Kasumi-1 (cell line): ENCODE results near the gene PTGER3.
A peak's percentile ranks its signal among the peaks of the same experiment; 100 is the strongest.

Experiments used
- DNase-seq, 2 experiments: peaks; one replicate each; lab custom pipeline; 2025; lab: John Stamatoyannopoulos, UW

PTGER3 gene

DNA sequence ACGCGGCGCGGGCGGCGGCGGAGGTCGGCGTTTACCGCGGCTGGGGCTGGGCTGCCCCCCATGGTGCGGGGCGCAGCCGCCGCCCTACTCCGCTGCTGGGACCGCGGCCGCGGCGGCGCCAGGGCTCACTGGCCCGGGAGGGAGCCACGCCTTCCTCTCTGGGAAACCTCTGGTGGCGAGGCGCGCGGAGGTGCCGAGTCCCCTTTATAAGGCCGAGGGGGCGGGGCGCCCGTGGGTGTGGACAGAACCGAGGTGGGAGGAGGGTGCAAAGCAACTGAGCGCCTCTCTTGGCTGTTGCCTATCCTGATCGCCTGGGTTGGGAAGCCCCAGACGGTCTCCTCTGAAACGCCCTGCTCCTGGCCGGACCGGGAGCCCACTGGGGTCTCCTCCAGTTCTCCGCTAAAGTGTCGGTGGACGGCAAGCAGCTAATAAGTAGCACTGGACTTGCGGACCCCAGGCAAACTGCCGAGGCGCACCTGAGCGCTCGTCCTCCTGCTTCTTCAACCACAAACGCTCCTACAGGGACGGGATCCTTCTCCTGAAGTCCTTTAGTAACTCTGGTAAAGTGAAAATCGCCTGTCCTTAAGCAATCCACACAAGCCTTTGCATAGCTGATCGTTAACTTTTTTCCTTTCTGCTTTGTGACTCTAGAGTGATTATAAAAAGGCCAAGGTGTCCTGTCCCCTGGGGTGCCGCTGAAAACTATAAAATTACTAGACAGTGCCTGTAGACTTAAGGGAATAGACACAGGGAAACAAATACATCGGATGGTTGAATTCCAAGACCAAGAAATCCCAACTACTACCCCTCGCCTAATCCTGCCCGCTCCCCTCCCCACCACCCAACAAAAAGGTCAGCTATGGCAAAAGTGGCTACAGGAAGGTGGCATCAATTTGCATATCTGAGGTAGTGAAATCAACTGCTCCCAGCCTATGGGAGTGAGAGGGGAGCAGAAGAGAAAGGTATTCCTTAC, at the start of gene PTGER3:
TSS of gene PTGER3 (minus strand) at position 182 of the 973 bp plus-strand sequence. CDS start 239 bp downstream, outside the sequence.
- peak; percentile 12 to 26 for DNase-seq

DNA sequence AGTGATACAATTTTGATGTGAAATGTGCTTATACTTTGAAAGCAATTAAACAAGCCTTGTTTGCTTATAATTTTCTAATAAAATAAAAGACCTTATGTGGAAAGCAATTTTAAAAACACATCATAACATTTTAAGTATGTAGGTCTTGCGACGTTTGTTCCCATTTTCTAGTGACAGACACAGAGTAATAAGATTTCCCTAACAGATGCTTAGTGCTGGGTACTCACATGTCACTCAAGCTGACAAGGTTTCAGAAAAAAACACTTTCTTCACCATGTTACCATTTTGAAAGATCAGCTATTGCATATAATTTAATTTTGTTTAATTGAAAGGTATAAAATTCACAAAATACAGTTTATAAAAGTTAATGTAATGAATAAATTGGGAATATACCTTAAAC, 47.3 kb upstream of the PTGER3 start:
- DNase-seq, result no peak

GRCh38 chr1:71093938-71094337, 46.3 kb upstream of the PTGER3 start:
- DNase-seq, result peak; percentile 44 to 59

- no peak for DNase-seq
Observed at GRCh38 chr1:71089536-71090270, 42.1 kb upstream of the PTGER3 start.

DNA sequence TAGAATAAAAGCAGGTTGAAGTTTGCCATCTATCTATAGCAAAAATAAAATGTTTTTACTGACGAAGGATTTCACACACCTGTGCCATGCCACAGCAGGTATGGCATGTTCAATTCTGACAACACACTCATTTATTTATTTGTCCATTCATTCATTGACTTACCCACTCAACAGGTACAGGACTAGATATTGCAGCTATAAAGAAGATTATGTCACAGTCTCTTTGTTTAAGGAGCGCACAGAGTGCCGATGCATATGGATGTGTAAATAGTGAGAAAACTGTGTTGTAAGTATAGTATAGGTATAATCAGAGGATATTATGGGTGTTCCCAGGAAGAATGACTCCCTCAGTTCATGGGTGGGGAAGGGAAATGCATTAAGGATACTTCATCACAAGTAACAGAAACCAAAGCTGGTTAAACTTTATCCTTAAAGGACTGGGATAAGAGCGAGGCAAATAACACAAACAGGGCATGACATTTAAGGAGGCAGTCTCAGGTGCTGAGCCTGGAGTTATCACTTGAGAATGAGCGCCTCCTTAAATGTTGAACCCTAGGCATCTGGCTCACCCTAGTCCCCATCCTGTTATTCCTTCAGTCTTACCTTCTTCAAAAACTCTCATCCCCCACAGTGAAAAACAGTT, 41.1 kb upstream of the PTGER3 start:
- no peak for DNase-seq

GRCh38 chr1:71087713-71088112, 40.1 kb upstream of the PTGER3 start:
- DNase-seq, result no peak

- DNase-seq, result no peak
Observed at GRCh38 chr1:71087060-71087459, 39.4 kb upstream of the PTGER3 start.

- DNase-seq, result no peak
Observed at GRCh38 chr1:71086331-71086730, 38.7 kb upstream of the PTGER3 start.

GRCh38 chr1:71083271-71083670, 35.7 kb upstream of the PTGER3 start:
- DNase-seq, result no peak

GRCh38 chr1:71081697-71082080, 34.1 kb upstream of the PTGER3 start:
- no peak for DNase-seq

DNA sequence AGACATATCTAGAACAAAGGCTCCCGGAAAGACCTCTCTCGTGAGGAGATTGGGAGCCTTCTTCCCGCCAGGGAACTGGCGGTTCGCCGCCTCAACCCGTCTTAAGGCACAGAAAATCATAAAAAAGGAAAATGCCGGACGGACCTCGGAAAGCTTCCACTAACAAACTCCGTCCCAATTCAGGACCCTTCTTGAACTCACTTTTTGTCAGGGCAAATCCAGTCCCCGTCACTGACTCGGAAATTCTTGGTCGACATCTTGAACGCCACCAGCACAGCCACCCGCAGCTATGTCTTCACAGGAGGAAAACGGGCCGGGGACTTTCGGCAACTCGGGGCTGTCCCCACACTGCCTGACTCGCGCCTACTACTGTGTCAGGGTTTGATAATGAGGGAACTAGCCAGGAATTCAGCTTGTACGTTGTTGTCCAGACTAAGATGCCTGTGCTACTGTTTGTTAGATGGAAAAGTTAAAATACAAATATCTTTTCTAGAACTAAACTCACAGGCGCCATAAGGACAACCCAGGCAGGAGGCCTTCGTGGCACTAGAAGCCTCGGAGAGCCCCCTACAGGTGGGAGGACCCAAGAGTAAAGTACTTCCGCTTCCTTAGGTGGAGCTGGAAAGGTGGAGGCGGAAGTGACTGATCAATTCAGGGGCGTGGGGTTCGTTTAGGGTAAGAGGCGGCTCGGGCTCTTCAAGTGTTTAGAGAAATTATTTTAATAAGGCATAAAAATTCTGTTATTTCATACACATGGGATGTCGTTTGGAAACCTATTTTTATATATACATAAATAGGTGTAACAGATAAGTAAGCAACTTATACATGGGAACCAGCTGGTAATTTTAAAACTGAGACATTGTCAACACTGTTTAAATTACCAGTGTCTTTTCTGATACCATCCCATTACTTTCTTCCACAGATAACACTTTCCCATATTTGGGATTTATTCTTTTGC, 33.4 kb upstream of the PTGER3 start, which contains the start of gene ZRANB2:
TSS of gene ZRANB2 (minus strand) at position 297 of the 958 bp plus-strand sequence. CDS start at position 257, 40 bp downstream.
- peak; percentile 96 to 98 for DNase-seq

DNA sequence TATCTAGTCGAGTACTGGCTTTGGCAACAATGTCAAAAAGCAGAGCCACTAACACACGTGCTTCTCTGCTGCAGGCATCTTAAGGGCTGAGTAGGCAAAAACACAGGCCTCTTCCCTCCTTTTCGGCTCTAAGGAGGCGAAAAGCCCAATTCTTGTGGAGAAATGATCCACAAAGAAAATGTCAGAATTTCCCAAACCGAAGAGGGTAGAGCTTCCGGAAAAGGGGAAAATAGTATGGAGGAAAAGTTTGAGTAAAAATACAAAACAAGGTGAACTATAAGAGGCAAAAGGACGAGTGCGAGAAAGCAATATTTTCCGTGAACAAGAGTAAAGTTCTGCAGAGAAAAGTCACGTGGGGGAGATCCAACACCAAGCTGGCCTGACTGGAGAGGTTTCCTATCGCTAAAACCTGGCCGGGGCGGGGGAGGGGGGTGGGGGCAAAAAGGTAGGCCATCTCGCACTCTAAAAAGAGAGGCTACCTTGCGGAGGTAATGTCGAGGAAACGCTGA, 32.7 kb upstream of the PTGER3 start:
- DNase-seq, result peak; percentile 32 to 47

DNA sequence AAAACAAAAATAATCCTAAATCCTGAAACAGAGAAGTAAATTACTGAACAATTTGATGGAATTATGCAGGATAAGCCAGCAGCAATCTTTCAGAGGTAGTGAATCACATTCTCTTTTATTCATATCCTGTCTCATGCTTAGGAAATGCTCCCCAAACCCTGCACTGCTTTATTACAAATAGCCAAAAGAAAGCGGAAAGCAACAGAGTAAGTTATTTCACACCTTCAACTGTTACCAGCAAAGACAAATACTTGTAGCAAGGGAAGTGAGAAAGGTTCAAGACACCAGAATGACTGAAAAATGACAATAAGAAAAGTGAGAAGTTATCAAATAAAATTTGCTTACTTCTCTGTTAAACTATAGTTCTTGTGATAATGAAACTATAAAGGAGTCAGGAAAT, 27.1 kb upstream of the PTGER3 start:
- no peak for DNase-seq

DNA sequence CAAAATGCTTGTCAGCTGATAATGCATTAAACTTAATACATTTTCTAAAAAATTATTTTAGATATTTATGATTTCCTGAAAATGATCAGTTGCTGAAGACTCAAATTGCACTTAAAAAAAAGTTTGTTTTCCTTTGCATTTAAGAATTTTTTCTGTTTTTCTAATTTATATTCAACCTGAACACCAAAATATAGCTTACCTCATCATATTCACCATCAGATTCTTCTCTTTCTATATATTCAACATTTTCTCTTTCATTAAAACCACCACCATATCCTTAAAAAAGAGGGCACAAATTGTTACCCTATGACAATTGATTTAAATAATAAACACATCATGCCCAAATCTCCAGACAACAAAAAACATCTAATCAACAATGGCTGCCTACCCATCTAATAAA, 24.7 kb upstream of the PTGER3 start:
- no peak for DNase-seq

GRCh38 chr1:71071720-71072119, 24.1 kb upstream of the PTGER3 start:
- DNase-seq, result no peak

DNA sequence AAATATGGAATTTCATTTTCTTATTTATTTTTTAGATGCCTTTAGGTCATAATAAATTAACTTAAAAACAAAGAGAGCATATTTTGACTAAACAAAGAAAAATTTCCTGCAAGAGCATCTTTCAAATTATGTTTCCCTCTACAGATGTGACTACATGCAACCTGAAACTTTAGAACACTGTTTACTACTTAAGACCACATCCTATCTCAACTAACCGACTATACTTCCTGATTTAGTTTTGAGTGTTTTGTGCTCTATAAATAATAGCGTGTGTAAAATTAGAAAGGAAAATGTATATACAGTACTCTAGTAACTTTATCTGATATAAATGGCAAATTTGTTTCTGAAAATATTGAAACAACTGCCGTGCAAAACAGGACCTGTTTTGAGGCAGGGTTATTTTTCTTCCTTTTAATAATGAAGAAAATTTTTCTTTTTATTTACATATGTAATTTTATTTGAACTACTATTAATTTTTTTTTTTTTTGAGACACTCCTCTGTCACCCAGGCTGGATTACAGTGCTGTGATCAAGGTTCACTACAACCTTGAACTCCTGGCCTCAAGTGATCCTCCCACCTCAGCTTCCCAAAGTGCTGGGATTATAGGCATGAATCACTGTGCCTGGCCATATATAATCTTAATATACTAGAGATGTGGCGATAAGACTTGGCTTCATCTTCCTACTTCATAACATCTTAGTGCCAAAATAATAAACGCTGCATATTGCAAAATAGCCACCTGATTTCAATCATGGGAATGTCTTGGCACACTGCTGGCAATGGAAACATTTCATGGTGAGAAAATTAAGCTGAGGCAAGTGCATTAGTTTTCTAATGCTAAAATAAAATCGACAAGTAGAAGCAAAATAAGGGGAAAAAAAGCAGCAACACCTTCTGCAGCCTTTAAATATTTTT, 21.0 kb upstream of the PTGER3 start:
- DNase-seq, result no peak

DNA sequence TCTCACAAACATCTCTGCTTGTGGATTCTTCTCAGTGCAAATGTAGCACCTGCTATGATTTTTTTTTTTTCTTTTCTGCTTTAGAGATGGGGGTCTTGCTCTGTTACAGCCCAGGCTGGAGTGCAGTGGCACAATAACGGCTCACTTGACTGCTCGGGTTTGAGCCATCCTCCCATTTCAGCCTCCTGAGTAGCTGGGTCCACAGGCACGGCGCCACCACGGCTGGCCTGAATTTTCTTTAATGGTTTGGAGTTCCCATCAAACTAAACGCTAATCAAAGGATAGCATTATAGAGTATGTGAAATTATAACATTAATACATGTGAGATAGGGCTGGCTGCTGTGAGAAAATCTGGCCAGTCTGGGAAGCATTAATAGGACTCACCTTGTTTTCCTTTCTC, 7.2 kb upstream of the PTGER3 start:
- no peak for DNase-seq

DNA sequence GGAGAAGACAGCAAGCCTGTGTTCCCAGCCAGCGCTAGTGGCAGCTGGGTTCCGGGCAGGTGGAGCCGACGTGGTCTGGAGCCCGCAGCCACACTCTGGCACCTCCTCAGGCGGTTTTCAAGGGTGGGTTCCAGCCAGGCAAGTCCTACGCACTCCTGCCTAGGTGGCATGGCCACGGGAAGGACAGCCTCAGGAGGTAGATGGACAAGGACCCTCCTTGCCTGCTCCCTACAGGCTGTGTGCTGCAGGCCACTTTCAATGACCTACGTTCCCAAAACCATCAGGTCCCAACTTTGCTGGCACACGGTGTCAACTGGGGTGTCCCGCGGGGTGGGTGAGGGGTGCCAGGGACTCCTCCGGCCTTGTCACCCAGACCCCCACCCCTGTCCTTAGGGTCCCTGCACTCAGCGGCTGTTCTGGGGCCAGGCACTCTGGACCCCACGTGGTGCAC, 6.7 kb upstream of the PTGER3 start:
- no peak for DNase-seq

- no peak for DNase-seq
Observed at GRCh38 chr1:71053758-71054157, 6.1 kb upstream of the PTGER3 start.

DNA sequence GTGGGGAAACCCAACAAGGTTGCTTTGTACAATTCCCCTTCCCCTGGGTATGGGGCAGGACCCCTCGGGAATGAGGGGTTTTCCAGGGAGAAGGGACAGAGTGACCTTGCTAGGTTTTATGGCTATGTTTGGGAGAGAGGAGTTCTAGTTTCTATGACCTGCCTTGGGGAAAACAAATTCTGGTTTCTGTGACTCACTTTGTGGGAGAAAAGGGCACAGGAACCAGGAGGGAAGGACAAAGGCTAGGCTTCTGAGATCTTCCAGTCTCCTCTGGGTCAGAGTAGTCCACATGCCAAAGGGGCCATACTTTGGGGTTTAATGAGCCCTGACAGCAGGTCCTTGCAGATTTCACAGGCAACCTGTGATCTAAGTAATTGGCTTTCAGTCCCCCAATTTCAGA, 5.5 kb upstream of the PTGER3 start:
- DNase-seq, result no peak
